HUES48 (cell line): Measurements from ENCODE around the gene CNTN4.

ENCODE experiments used
- H3K27ac ChIP-seq: one replicate; pipeline ENCODE4 v1.7.0; 2013; ENCODE audit warnings: low read depth, low read length, inconsistent platforms
- H3K27me3 ChIP-seq: 2 replicates; pipeline ENCODE4 v1.6.1; 2013; ENCODE audit warnings: mild to moderate bottlenecking, low read length; ENCODE audit not compliant: control insufficient read depth, insufficient read depth
- H3K36me3 ChIP-seq: 2 replicates; pipeline ENCODE4 v1.6.1; 2013; ENCODE audit warnings: low read length; ENCODE audit not compliant: control insufficient read depth, insufficient read depth
- H3K4me1 ChIP-seq: 2 replicates; pipeline ENCODE4 v1.6.1; 2013; ENCODE audit warnings: mild to moderate bottlenecking, low read length; ENCODE audit not compliant: control insufficient read depth, insufficient read depth
- H3K4me3 ChIP-seq: 2 replicates; pipeline ENCODE4 v1.5.1; 2013; ENCODE audit warnings: mild to moderate bottlenecking, low read depth, low read length
- H3K9ac ChIP-seq: 2 replicates; pipeline ENCODE4 v1.6.1; 2013; ENCODE audit warnings: mild to moderate bottlenecking, low read depth, low read length, moderate library complexity
- H3K9me3 ChIP-seq: 2 replicates; pipeline ENCODE4 v1.6.1; 2013; ENCODE audit warnings: low read length; ENCODE audit not compliant: control insufficient read depth, insufficient read depth

Gene CNTN4

DNA sequence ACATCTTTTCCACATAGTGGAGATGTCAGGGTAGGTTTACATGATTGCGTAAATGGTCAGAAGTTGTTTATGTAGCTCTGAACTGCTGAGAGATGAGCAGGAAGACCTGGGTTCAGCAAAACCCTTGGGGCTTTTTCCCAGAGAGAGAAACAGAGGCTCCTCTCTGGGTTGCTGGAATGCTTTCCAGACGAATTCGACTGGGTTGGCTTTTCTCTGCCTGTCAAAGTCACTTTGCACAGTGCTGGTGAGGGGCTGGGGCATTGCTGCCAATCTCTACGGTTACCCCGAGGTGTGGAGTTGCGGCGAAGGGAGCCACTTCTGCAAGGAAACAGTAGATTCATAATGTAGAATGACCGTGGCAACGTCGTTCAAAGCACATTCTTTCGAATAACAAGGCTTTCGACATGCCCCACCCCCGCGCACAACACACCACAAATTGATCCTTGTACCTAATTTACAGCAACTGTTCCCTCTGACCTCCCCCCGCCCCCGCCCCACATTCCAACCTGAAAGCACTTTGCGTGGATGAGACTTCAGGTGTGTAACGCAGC lies 950 bp upstream of the CNTN4 start:
- peaks cover 5% of the 10 kb centered on the region; the same call in 1 of the 2 replicates for H3K9me3 ChIP-seq
- no peak overlapping the region for H3K27ac ChIP-seq
- H3K4me1 ChIP-seq = peaks cover 31% of the 10 kb centered on the region
- H3K4me3 ChIP-seq = peak overlapping the region; percentile 66
- H3K36me3 ChIP-seq = no peaks in the 10 kb centered on the region
- H3K9ac ChIP-seq = no peak overlapping the region
- H3K27me3 ChIP-seq = peaks cover 74% of the 10 kb centered on the region

DNA sequence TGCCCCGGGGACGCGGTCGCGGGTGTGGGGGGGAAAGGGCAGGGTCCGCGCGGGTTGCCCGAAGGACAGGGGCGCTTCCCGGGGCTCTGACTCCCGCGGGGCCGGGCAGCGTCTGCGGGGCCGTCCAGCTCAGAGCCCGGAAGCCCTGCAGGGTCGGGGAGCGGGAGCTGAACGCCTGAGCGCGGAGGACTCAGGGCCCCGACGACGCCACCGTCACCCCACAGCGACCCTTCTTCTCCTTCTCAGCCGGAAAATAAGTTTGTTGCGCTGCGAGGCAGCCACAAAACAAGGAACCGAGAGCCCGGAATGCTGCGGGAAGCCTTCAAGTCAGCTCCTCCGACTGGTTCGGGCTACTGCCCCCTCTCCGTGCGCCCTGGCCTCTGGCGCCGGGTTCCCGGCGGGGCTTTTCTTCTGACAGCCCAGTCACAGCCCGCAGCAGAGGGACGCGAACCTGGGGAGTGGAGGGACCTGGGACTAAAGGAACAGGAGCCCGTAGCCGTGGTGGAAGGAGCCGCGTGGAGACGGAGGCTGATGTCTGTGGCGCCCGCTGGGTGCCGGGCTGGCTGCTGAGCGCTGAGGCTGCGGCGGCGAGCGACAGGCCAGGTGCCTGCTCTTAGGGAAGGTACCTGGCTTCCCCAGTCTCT lies 484 bp downstream of the CNTN4 start:
- Histone ChIP-seq H3K9me3 (no peaks in the 10 kb centered on the region), H3K36me3 (no peaks in the 10 kb centered on the region), H3K27me3 (peaks cover 74% of the 10 kb centered on the region), H3K27ac (peak overlapping the region; percentile 34), H3K4me1 (peaks cover 31% of the 10 kb centered on the region), H3K9ac (no peak overlapping the region), H3K4me3 (peak overlapping the region; percentile 66)

DNA sequence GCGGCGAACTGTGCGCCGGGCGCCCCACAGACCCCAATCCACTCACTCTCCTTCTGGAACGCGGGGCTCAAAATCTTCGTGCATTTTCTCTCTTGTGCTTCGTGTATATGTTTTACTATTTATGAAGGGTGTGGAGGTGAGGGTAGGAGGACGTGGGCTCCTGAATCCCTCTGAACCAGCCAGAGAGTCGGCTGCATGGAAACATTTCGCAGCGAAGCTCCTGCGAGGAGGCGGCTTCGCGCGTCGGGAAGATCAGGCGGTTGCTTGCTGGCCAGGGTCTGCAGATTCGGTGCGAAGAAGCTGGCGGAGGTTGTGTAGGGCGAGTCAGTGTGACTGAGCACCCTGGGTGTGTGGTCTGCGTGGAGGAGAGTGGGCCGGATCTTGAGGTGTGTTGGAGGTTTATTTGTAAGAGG lies 1.1 kb downstream of the CNTN4 start:
- H3K4me1 ChIP-seq = peaks cover 26% of the 10 kb centered on the region
- H3K9ac ChIP-seq = no peak overlapping the region
- H3K27ac ChIP-seq = no peak overlapping the region
- H3K9me3 ChIP-seq = no peaks in the 10 kb centered on the region
- H3K4me3 ChIP-seq = peak overlapping the region; percentile 66
- H3K36me3 ChIP-seq = no peaks in the 10 kb centered on the region
- H3K27me3 ChIP-seq = peaks cover 69% of the 10 kb centered on the region

DNA sequence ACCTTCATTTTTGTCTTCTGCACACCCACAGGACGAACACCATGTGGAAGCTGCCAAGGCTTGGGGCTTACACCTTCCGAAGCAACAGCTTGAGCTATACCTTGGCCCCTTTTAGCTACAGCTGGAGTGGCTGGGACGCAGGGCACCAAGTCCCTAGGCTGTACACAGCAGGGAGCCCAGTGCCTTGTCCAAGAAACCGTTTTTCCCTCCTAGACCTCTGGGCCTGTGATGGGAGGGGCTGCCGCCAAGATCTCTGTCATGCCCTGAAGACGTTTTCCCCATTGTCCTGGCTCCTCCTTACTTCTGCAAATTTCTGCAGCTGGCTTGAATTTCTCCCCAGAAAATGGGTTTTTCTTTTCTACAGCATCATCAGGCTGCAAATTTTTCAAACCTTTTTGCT lies 7.8 kb downstream of the CNTN4 start:
- Histone ChIP-seq H3K4me1 (no peaks in the 10 kb centered on the region; the same call in 1 of the 2 replicates), H3K9ac (no peak overlapping the region), H3K4me3 (no peak overlapping the region), H3K27me3 (peaks cover 8% of the 10 kb centered on the region), H3K9me3 (peaks cover 10% of the 10 kb centered on the region), H3K27ac (no peak overlapping the region), H3K36me3 (no peaks in the 10 kb centered on the region)

DNA sequence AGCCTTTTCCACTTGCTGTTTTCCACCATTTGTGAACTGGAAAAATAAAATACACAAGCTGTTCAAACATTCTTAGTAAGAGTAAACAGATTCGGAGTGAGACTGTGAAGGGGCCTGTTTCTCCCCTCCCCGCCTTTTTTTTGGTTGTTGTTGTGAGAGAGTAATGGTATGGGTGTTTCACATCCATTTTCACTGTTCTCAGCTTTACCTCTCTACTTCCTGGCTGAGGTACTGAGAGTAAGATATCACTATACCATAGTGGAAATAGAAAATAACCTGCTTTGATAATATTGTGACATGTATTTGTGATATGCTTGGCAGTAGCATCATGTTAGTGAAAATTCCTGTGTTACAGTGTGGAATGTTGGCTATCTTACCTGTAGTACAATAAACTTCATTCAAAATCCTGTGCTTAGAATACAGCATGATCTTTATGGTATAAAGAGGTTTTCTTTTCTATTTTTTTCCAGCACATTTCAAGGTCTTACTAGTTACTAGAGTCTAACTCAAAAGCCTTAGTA lies 12.0 kb downstream of the CNTN4 start:
- H3K4me3 ChIP-seq = no peak overlapping the region
- H3K9ac ChIP-seq = no peak overlapping the region
- H3K9me3 ChIP-seq = peaks cover 7% of the 10 kb centered on the region
- H3K27me3 ChIP-seq = no peaks in the 10 kb centered on the region
- H3K36me3 ChIP-seq = no peaks in the 10 kb centered on the region
- H3K4me1 ChIP-seq = peaks cover 10% of the 10 kb centered on the region; the same call in 1 of the 2 replicates
- H3K27ac ChIP-seq = no peak overlapping the region

DNA sequence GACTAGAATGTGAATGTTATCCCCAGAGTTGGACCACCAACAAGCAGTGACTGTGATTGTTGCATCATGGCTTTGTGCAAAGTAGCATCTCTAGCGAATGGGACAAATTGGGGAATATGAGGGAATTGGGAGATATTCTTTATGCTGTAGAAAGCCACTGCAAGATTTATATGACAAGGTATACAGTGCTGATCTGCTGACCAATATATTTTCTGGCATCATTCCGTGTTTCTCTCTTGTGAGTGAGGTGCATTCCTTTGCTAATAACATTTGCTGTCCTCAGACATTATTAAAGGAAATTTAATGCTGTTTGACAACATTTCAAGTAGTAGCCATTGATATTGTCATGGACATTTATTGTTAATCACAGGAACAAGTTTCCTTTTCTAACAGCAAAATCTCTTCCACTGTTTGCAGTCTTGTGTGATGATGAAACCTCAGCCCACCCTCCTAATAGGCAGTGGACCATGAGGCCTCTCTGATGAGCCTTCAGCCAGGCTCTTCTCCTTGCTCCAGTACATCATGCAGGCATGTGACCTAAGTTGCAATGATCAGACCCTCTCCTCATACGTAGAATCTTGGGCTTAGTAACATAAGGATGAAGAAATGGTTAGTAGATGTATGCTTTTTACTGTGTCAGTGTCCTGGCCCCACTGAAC lies 16.1 kb downstream of the CNTN4 start:
- Histone ChIP-seq H3K4me3 (no peak overlapping the region), H3K9me3 (no peaks in the 10 kb centered on the region), H3K27me3 (no peaks in the 10 kb centered on the region), H3K36me3 (no peaks in the 10 kb centered on the region), H3K27ac (no peak overlapping the region), H3K9ac (no peak overlapping the region), H3K4me1 (peaks cover 16% of the 10 kb centered on the region; the same call in 1 of the 2 replicates)

DNA sequence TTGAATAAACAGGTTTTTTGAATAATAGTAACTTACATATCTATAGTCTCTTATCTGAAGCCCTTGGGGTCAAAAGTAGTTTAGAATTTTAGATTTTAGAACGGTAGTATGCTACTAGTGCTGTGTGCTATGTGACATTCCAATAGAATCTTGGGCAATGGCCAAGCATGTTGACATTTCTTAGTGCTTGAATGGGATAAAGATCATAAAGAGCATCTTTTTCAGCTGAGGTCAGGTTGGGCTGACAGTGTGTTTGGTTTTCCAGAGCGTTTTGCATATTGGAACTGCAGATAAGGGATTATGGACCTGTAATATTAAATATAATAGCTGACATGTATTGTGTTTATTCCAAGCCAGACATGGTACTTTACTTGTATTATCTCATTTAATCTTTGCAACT lies 32.1 kb downstream of the CNTN4 start:
- no peaks in the 10 kb centered on the region for H3K27me3 ChIP-seq
- H3K4me1 ChIP-seq = no peaks in the 10 kb centered on the region
- H3K36me3 ChIP-seq = no peaks in the 10 kb centered on the region
- no peak overlapping the region for H3K9ac ChIP-seq
- no peaks in the 10 kb centered on the region for H3K9me3 ChIP-seq
- no peak overlapping the region for H3K27ac ChIP-seq
- no peak overlapping the region for H3K4me3 ChIP-seq

DNA sequence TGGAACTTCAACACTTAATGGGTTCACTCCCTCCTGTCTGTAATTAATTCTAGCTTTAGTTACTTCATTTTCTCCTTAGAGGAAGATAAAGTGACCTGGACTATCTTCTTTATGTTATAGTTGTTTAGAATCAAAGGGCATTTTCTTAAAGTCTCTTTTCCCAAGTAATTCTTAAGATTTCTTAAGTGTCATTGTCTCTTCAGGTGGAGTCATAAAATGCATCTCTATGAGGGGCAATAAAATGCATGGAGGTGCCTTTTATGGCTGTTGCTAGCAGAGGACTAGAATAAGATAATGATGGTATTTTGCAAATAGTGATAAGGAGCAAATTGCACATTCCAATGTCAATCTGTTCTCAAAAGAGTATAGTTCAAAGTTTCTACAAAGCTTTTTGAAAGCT lies 34.5 kb downstream of the CNTN4 start:
- Histone ChIP-seq H3K27ac (no peak overlapping the region), H3K4me1 (no peaks in the 10 kb centered on the region), H3K4me3 (no peak overlapping the region), H3K27me3 (no peaks in the 10 kb centered on the region), H3K9ac (no peak overlapping the region), H3K36me3 (no peaks in the 10 kb centered on the region), H3K9me3 (no peaks in the 10 kb centered on the region)

DNA sequence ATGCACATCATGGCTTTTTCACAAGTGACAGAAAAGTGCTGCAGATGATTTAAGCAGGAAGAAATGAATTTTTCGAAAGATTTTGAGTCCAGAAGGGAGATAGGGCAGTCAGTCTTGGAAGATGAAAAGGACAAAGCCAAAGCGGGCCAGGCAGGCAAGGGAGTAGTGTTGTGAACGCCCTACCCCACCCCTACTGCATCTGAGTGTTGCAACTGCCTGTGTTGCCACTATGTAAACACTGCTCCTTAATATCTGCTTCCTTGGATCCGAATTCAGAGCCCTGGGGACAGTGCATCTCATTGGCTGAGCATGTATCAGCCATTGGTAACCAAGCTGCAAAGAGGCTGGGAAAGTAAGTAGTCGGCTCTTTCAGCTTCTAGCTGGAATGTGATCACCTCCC lies 39.0 kb downstream of the CNTN4 start:
- Histone ChIP-seq H3K4me1 (no peaks in the 10 kb centered on the region), H3K27ac (no peak overlapping the region), H3K4me3 (no peak overlapping the region), H3K9ac (no peak overlapping the region), H3K9me3 (no peaks in the 10 kb centered on the region), H3K27me3 (no peaks in the 10 kb centered on the region), H3K36me3 (no peaks in the 10 kb centered on the region)

DNA sequence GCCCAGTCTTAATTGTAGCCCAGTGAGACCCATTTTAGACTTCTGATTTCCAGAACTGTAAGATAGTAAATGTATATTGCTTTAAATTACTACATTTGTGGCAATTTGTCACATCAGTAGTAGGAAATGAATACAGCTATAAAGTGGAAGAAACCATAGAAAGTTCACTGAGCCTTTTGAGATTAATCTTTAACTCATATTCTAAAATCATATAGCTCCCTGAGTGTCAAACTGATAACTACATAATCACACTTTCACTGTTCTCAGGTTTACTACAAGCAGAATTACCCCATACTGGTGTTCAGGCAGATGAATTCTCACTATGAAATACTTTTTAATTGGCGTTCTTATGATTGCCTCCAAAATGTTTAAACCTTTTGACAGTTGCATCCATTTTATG lies 42.8 kb downstream of the CNTN4 start:
- Histone ChIP-seq H3K27me3 (no peaks in the 10 kb centered on the region), H3K4me3 (no peak overlapping the region), H3K9me3 (no peaks in the 10 kb centered on the region), H3K9ac (no peak overlapping the region), H3K27ac (no peak overlapping the region), H3K36me3 (no peaks in the 10 kb centered on the region), H3K4me1 (no peaks in the 10 kb centered on the region)
